A673 (cell line): ENCODE results near the gene THYN1.

Experiments
- EZH2 ChIP-seq: fragments of 200-600 bp; sonication (generic); IDR thresholded peaks from 2 replicates; pipeline ENCODE4 v1.6.1; 2017; ENCODE audit warnings: borderline replicate concordance, low read depth, mild to moderate bottlenecking, mixed read lengths, antibody characterized with exemption, low read length; ENCODE audit not compliant: poor library complexity, severe bottlenecking
- TF ChIP-seq, protein P1 (sequence below): fragments of 300-800, 200-600 bp; sonication (generic); conservative IDR thresholded peaks from 2 replicates; pipeline ENCODE4 v1.5.1; 2017; ENCODE audit warnings: low read depth, mild to moderate bottlenecking, antibody characterized with exemption, low read length, moderate library complexity, mixed read lengths

DNA sequence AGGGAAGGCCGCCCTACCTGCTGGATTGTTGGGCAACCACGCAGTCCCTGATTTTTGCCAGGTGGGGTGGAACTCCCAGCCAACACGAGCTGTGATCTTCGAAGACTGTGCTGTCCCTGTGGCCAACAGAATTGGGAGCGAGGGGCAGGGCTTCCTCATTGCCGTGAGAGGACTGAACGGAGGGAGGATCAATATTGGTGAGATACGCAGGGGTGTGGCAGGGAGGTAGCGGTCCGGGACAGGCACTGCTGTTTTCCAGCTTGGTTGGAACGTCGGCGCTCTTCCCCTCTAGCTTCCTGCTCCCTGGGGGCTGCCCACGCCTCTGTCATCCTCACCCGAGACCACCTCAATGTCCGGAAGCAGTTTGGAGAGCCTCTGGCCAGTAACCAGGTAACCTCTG is 7.8 kb upstream of the THYN1 start:
- TF ChIP-seq, protein P1, sequence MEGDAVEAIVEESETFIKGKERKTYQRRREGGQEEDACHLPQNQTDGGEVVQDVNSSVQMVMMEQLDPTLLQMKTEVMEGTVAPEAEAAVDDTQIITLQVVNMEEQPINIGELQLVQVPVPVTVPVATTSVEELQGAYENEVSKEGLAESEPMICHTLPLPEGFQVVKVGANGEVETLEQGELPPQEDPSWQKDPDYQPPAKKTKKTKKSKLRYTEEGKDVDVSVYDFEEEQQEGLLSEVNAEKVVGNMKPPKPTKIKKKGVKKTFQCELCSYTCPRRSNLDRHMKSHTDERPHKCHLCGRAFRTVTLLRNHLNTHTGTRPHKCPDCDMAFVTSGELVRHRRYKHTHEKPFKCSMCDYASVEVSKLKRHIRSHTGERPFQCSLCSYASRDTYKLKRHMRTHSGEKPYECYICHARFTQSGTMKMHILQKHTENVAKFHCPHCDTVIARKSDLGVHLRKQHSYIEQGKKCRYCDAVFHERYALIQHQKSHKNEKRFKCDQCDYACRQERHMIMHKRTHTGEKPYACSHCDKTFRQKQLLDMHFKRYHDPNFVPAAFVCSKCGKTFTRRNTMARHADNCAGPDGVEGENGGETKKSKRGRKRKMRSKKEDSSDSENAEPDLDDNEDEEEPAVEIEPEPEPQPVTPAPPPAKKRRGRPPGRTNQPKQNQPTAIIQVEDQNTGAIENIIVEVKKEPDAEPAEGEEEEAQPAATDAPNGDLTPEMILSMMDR = no peak
- no peak for TF ChIP-seq EZH2
